Tibial nerve (tissue), 3 donors: ENCODE data around the gene RSAD1.

ENCODE experiments used
- CTCF ChIP-seq, 5 experiments: fragments of 200-600 bp in 3 of 5; fragments of 450-650 bp in 2 of 5; sonication (generic) in 3 of 5; IDR thresholded peaks; one replicate each; pipeline ENCODE4 v1.5.1; 2016 to 2019; ENCODE audit warnings: antibody characterized with exemption in 5 of 5, mild to moderate bottlenecking in 3 of 5, moderate library complexity in 2 of 5
- POLR2A ChIP-seq, 2 donors: fragments of 450-650 bp; IDR thresholded peaks; one replicate each; pipeline ENCODE4 v1.6.1; 2017; ENCODE audit warnings: antibody characterized with exemption in 2 of 2, mild to moderate bottlenecking in 2 of 2, moderate library complexity in 2 of 2

GRCh38 chr17:50457621-50458020 is 21.0 kb upstream of the RSAD1 start:
- no peak for TF ChIP-seq CTCF (IDR thresholded peaks at IDR 0.05)
- TF ChIP-seq POLR2A (IDR thresholded peaks at IDR 0.05) = no peak
